ENCODE results near the gene TMEM182. TPM values are rescaled to one million over a fixed set of nuclear protein-coding genes. Genes with fewer than 3 reads are reported as not detected.
A peak's percentile ranks its signal among the peaks of the same experiment; 100 is the strongest.

The TMEM182 gene
- polyA plus RNA-seq, 5 donors, result 8.4 to 12.0 (median 9.4) TPM

DNA sequence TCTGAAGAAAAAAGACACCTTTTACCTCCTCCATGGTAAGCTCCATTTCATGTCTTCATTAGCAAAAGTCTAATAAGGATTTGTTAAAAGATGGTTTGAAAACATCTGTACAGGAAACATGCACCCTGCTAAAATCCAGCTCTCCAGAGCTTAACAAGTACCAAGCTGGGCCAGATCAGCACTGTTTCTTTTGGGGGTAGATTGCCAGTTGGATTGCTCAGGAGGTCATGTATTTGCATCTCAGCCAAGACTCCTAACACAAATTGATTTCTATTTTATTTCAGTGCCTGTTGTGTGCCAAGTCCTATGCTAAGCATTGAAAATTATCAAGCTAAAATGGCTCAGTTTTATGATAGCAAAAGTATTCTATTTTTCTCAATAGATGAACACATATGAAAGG, 3.4 kb upstream of the TMEM182 start:
- peak; percentile 39 to 51 for DNase-seq

DNA sequence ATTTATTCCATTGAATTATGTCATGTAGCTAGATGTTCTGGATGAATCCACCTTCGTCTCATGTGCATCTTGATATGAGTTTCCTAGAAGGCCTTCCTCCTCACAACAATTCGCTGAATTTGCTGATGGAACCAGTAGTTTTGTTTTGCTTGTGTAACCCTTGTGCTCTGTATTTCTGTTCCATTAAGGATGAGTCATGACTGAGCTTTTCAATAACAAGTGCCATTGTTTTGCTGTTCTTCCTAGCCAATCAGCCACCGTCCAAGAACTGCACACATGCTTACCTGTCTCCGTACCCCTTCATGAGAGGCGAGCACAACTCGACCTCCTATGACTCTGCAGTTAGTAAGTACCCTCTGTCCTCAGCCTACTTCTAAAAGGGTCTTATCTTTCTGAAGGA, 2.3 kb downstream of the TMEM182 start:
- no peak for DNase-seq

DNA sequence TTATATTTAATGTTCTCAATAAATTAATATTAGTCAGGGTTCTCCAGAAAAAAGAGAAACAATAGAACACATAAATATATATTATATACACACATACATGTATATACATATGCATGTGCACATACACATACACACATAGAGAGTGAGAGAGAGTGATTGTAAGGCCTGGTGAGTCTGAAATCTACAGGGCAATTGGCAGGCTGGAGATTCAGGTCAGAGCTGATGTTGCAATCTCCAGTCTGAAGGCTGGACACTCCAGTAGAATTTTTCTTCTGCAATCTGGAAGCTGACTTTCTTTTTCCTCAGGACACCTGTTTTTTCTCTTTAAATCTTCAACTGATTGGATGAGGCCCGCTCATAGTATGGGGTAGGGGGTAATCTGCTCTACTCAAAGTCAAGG, 3.2 kb downstream of the TMEM182 start:
- DNase-seq, result no peak

DNA sequence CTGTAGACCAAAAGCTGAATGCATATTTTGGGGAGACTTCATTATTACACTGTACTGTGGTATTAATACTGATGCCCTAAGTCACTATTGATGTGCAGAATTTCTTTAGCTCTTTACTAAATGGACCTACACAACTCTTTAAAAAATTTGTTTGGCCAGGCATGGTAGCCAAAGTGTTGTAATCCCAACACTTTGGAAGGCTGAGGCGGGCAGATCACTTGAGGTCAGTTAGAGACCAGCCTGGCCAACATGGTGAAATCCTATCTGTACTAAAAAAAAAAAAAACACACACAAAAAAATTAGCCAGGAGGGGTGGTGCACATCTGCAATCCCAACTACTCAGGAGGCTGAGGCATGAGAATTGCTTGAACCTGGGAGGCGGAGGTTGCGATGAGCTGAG, 6.4 kb downstream of the TMEM182 start:
- no peak for DNase-seq

DNA sequence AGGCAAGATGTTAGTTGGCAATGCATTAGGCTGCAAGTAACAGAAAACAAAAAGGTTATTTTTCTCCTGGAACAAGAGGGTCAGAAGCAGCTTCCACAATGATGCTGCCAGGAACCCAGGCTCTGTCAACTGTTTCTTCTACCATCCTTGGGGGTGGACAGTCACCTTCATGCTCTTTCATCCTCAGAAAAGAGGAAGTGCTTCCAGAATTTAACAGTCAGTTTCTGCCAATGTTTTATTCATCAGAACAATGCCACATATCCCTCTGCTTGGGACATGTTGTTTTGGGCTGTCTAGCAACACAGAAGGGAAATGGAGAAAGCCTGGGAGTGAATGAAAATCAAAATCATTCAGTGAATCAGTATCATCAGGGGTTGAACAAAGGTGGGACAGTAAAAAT, 7.1 kb downstream of the TMEM182 start:
- no peak for DNase-seq

DNA sequence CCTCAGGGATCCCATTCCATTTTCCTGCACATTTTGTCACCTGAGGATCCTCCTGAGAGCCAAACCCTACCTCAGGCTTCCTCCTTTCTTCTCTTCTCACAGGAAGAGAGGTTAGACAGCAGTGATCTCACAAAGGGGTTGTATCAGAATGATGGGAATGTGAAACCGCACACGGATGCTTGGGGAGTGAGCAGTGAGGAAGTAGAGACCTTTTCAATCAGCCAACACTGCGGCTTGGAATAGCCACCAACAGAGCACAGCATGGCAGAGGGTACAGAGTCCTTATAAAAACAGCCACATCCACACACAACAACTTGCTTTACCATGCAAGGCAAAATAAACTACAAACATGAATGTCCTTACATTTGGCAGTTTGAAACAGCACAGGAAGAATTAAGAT, 8.7 kb downstream of the TMEM182 start:
- no peak for DNase-seq

DNA sequence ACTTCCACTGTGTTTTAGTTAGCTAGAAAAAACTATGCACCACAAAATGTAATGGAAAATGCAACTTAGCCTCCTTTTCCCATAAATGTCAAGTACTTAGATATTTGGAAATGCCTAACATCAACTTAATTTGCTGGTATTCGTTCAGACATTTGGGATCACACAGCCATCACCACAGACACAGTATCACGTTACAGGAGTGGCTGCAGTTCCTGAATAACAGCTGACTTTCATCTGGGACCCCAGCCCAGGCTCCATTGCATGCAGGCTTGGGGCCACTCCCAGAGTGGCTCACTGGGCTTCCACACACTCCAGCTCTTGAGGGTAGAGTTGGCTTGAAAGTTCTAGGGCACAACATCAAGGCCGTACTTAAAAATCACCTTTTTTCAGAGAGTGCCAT, 9.3 kb downstream of the TMEM182 start:
- DNase-seq, result peak in 1 of 2 donors; percentile 24

DNA sequence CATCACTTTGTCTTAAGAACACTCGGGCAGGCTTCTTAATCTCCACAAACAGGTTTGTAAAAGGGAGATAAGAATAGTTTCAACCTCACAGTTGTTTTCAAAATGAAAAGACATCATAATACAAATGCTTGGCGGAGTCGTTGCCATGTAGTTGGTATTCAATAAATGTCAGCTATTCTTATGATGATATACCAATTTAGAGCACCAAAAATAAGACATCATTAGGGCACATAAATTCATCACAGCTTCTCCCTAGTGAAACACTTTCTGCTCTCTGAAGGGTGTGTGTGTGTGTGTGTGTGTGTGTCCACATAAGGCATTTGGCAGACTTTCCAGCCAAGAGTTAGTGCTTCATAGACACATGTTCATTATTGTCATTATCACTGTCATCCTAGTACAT, 10.8 kb downstream of the TMEM182 start:
- no peak for DNase-seq

DNA sequence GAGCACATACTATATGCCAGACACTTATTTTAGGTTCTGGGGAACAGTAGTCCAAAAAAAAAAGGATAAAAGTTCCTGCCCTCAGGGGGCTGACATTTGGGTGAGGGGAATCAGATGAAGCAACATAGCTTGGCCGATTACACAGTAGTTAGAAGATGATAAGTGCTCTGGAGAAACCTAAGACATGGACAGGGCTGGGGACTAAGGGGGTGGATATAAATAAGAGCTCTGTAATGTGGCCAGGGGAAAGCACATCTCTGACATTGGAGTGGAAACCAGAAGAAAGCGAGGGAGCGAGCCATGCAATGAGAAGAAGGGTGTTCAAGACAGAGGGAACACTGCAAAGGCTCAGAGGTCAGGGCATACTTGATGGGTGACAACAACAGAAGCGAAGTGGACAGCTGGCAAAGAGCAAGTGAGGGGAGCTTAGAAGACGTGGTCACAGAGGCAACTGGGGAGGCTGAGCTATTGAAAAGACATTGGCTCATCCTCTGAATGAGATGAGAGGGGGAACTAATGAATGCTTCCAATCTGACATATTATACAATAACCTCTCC, 11.4 kb downstream of the TMEM182 start:
- DNase-seq, result no peak

DNA sequence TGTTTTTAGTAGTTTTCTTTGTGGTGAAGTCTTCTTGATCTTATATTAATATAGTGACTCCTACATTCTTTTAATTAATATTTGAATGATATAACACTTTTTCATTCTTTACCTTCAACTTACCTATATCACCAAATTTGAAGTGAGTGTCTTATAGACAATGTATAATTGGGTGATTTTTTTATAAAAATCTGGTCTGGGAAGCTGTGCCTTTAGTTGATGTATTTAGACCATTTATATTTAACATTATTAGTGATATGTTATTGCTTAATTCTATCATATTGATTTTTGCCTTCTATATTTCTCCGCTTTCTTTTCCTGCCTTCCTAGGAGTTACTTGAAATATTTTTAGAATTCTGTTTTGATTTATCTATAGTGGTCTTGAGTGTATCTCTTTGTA, 16.4 kb downstream of the TMEM182 start:
- no peak for DNase-seq

DNA sequence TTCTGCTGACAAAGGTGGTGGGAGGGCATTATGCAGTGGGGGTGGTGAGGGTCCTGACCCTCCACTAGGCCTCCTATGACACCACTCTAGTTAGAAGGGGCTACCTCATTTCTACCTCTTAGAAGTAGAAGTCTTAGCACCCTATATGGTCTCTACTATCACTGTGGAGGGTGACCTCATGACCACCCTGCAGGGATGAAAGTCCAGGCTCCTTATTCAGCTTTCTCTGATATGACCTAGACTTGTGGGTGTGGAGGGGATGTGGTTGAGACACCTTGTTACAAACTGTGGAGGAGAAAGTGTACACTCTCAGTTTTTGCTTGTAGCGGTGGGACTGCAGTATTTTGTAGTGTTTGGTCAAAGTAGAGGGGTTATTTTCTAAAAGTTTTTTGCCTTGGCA, 18.6 kb downstream of the TMEM182 start:
- DNase-seq, result no peak

DNA sequence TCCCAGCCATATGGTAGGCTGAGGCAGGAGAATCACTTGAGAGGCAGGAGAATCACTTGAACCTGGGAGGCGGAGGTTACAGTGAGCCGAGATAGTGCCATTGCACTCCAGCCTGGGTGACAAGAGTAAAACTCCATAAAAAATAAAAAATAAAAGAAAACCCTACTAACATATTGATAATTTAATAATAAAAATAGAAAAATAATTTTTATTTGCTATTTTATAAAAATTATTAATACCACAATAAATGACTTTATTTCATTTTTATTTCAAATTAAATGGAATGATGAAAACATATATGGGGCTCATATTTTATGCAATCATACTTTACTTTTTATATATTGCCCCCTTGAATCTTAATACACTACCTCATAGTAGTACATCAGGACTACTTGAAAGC, 20.4 kb downstream of the TMEM182 start:
- DNase-seq, result no peak

DNA sequence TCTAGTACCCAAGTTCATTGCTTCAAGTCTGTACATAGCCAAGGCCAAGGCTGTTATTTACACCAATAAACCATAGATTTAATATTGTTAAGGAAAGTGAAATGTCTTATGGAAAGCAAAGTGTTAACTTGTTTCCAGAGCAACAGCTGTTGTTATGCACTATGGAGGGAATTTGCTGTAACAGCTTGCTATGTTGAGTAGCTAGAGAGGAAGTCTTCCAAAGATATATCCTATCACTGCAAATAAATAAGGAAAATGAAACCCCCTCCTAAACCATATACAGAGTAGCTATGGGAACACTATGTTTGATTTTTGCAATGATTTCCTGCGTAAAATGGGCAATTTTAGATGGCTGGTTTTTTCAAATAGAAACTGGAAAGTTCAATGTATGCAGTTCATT, 21.1 kb downstream of the TMEM182 start:
- peak; percentile 50 to 72 for DNase-seq

DNA sequence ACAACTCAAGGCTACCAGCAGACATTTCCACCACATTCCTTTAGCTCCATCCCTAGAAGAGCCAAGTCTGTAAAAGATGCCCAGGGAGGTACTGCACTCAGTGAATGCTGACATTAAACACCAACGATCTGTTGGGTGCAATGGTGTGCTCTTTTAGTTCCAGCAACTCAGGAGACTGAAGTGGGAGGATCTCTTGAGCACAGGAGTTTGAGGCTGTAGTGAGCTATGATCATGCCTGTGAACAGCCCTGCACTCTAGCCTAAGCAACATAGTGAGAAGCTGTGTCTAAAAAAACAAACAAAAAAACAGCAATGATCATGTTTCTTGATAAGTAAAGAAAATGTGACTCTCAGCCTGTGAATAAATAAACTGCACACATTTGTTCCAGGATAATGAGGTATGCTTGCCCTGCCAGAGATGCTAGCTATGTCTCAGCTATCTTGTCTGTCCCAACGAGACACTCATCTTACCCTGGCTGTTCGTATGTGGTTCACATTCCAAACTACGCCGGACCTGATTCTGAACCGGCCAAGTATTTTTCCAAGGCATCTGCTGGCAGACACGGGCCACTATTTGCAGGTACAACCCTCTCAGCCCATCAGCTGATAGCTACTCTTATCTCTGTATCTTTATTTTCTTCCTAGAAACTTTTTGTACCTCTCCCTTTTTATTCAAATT, 21.8 kb downstream of the TMEM182 start:
- no peak for DNase-seq

DNA sequence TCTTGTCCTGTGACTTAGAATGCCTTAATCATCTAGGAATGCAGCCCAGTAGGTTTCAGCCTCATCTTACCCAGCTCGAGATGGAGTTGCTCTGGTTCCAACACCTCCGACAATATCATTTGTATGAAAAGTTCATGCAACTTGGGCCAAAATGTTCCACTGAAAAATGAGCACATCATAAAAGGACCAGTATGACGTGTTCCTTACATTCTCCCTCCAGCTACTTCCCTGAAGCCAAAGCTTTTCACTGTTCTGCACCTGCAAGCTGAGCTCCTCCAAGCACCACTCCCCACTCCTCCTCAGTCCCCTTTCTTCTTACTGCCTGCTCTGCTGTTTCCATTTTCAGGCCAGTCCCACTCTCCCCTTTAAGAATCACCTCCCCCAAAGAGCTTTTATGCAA, 23.1 kb downstream of the TMEM182 start:
- no peak for DNase-seq

DNA sequence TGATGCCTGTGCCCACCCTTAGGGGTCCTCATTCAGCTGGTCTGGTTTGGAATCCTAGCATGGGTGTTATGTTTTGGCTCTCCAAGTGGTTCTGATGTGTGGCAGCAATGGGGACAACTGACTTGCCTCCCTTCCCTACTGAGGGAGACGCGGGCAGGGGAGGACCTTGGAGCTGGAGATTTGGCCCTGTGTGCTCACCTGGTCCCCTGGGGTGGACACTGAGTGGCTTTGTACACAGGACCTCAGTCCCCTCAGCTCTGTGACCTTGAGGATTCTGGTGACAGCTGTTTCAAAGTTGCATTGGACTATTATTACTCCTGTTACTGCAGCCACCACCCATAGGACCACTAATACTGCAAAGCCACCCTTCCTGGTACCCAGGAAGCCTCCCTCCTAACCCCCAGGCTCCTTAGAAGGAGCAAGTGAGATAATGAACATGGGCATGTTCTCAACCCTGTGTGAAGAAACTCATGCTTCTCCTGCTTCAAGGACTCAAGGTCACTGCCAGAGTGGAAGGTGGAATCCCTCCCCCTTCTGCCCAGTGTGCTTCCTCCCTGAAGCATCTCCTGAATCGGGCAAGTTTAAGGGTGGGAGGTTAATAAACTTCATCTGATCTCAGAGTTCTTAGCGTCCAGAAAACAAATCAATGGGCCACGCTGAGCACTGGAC, 26.5 kb downstream of the TMEM182 start:
- DNase-seq, result no peak

DNA sequence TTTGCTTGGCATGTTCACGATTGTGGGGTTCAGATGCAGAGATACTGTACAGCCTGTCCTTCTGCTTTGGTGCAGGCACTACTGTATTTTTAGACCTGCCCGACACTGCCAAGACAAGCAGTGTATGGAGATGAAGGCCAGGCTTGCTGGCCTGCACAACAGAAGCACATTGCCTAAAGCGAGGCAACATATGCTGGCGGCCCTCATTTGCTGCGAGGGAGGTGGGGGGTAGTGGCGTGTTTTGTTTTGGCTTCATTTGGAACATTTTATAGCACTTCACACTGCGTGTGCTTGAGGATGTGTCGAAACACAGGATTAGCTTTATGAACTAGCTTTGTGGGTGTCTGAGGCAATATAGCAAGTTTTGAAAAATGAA, 27.0 kb downstream of the TMEM182 start:
- peak; percentile 70 to 82 for DNase-seq

DNA sequence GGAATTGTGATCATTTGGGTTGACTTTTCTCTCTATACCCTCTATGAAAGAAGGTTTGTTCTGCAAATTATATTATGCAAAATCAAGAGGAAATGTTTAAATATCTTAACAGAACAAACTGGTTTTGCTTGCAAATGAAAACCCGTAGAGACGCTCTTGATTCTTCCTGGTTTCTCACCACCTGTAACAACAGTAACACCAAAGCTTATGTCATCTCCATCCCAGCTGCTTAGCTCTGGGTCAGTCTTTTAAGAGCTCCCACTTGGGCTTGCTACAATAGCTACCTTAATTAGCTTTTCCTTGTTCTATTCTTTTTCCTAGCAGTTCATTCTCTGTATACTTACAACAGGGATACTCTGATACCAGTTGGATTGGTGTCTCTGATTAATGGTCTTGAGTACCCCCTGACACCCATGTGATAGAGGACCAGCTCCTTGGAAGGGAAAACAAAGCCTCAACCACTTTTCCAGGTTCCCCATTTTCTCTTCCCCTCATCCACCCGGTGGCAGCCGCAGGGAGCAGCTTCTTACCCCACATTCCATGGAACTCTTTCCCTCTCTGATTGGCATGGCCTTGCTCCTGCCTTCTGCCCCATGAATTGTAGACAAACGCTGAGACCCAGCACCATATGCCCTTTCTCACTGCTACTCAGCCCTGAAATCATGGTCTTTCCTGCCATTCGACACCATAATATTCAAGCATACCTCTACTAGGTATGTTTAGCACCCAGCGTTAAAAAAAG, 27.7 kb downstream of the TMEM182 start:
- DNase-seq, result no peak

DNA sequence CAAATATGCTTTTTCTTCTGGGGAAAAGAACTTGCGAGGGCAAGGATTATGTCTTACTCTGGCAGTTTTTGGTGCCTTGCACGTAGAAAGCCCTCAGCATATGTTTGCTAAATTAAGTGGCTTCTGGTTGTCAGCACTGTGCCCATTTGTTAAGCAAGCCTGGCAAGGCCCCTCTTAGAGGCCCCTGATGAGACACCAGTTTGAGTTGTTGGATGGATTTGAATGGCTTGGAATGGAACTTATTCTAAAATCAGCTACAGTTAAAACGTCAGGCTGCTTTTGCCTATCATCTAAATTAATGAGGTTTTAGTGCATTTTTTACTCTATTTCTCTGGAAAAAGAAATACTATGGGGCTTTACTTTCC, 28.2 kb downstream of the TMEM182 start:
- no peak for DNase-seq

DNA sequence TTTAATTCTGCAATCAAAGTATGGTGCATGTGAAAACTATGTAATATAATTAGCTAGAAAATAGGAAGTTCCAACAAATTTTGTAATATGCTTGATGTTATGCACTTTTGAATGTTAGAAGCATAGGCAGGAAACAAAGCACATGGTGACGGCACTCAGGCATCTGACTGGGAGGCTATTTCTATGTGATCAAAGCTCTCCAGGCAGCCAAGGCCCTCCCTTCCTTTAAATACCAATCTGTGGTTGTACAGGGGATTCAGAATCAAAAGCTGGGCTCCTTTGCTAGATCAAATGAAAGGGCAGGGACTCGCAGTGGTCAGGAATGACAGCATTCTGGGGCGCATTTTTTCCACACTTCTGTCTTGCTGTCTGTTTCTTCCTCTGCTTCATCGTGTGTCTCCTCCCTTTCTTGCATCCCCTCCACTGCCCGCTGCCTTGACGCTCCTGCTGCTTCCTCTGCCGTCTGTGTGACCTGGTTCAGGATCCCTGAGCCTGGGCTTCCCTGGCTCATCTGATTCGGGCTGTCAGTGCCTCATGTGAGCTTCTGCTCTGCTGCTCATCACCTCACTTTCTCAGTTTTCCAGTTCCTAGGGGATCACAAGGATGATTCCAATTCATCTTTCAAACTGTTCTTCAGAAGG, 30.9 kb downstream of the TMEM182 start:
- no peak for DNase-seq

DNA sequence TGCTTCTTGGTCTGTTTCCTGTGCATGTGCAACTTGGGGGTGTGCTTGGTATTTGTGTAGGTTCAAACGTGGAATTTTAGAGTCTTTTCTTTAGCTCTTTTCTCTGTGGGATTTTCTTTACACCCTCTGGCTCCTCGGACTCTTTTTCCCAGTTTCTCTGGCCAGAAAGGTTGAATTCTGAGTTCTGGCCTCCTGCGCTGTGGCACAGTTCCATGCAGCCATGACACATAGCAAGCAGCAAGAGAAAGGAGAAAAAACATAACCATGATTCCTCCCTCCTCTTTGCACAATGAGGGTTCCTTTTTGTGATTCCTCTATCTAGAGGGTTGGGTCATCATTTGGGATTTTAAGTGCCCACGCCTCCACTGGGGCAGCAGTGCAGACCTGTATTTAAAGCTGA, 33.8 kb downstream of the TMEM182 start:
- DNase-seq, result no peak

DNA sequence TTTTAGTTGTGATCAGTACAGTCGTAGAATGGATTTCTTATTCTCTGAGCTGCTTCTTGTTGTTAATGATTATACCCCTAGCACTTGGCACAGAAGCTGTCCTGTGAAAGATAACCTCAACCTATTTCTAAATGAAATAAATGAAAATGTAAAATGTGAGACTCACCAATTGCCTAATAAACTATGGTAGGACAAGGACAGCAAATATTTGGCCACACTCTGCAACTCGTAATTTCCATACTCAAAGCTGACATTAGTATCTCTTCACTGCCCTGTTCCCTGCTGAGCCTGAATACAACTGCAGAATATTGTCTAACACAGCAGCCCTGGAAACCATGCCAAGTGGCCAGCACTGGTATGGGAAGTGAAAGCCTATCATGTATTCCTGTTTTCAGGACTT, 34.5 kb downstream of the TMEM182 start:
- no peak for DNase-seq

DNA sequence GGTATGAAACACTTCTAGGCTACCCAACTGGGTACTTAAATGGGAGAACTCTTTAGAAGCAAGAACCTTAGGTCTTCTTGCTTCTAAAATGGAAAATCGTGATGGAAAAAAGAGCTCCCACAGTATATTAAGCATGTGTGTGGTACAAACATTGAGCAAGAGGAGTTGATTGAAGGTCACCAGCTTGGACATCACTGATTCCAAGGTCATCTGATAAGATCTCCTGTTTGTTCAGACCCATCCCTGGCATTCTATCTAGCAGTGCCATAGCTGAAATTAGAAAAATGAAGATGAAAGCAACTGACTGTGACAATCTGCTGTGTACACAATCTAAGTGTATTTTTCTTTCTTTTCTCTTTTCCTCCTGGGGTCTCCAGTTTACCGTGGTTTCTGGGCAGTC, 35.7 kb downstream of the TMEM182 start:
- DNase-seq, result no peak
